NCI-H2227 treated with DMSO at 0.1 percent for 48 hours (cell line): ENCODE results near the gene SARS2.
A peak's percentile ranks its signal among the peaks of the same experiment; 100 is the strongest.

Experiments used
- DNase-seq: peaks from one replicate; lab custom pipeline; 2025; lab: John Stamatoyannopoulos, UW

Gene SARS2

GRCh38 chr19:38917921-38918491 lies 12.6 kb downstream of the SARS2 start:
- no peak for DNase-seq

- no peak for DNase-seq
Observed at GRCh38 chr19:38917516-38917915, 13.0 kb downstream of the SARS2 start.

DNA sequence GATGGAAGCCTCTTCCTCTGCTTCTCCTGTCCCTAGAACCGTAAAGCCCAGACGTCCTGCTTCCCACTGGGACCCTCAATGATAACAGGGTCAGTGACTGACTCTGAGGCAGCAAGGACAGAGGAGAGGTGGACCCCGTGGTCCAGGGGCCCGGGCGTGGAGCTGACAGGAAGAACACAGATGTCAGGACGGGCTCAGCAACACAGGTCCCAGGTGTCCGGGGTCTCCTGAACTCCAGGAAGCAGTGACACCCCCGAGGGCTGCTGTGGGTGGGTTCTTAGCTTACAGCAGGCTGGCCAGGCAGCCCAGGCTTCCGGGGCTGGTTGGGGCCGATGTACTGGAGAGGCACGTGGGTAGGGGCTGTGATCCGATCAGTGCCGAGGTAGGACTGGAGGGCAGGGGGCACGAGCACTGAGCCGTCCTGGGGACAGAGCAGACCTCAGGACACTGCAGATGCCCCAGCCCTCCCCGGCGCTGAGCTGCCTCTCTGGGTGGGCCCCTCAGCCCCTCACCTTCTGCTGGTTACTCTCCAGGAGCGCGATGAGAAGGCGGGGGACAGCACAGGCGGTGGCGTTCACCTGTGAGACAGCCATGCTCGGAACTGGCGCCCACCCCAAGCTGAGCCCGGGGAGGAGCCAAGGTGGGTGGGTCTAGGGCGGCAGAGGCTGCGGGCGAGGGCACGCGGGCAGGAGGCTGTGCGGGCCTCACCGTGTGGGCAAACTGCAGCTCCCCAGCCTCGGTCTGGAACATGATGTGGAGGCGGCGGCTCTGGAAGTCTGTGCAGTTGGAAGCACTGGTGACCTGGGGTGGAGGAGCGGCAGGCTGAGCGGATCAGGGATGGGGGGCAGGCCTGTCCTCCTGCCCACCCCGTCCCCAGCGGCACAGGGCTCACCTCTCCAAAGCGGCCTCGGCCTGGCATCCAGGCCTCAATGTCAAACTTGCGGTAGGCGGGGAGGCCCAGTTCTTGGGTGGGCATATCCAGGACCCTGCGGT lies 14.9 kb downstream of the SARS2 start:
- DNase-seq: no peak

DNA sequence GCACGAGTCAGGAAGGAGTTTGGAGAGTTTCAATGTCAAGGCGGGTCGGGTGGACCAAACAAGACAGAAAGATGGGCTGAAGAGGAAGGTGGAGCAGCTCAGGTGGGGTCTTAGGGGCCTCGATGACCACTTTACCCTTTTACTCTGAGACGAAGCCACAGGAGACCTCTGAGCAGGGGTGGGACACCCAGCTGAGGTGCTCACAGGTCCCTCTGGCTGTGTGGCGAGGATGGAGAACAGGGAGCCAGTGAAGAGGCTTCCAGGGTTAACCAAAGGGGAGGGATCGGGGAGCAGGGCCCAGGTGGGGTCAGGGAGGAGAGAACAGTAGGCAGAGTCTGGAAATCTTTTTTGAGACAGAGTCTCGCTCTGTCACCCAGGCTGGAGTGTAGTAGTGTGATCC lies 16.6 kb downstream of the SARS2 start:
- no peak for DNase-seq

- no peak for DNase-seq
Observed at GRCh38 chr19:38912600-38913514, 17.7 kb downstream of the SARS2 start.

GRCh38 chr19:38911388-38912001 lies 19.1 kb downstream of the SARS2 start:
- no peak for DNase-seq

DNA sequence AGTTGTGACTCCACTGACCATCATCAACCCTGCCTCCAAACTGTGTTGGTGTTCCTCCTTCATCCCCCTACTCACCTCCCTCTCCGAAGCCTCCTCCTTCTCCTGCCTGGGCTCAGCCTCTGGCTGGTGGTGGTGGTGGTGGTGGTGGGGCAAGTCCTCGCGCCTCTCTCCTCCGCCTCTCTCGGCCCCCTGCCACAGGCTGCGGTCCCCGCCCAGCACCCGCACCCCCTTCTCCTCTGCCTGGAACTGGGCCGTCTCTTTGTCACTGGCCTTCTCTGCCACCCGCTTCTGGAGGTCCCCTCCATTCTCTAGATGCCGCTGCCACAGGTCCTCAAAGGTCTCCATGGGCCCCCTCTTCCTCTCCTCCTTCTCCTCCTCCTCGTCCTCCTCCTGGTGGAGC lies 20.1 kb downstream of the SARS2 start:
- no peak for DNase-seq

GRCh38 chr19:38908911-38909310 lies 21.7 kb downstream of the SARS2 start:
- DNase-seq: no peak

- no peak for DNase-seq
Observed at GRCh38 chr19:38907670-38908069, 22.9 kb downstream of the SARS2 start.

DNA sequence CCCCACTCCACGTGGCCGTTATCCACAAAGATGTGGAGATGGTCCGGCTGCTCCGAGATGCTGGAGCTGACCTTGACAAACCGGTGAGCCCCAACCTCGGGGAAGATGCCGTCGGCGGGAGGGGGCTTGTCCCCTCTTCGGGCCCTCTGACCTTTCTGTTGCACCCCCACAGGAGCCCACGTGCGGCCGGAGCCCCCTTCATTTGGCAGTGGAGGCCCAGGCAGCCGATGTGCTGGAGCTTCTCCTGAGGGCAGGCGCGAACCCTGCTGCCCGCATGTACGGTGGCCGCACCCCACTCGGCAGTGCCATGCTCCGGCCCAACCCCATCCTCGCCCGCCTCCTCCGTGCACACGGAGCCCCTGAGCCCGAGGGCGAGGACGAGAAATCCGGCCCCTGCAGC lies 23.3 kb downstream of the SARS2 start:
- no peak for DNase-seq

DNA sequence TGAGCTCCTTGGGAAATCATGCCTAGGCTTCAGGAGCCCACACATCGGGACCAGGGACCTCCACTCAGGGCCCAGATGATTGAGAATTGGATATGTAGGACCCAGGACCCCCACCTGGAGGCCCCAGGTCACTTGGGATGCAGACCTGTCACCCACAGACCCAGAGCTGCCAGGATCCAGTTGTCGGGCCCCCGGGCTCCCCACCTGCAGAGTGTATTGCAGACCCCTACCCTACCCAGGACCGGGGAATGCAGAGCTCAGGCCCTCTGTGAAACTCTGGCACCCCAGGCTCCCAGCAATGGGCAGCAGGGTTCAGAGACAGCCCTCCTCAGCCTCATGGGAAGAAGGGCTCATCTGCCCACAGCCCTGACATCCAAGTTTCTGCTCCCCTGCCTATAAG lies 24.9 kb downstream of the SARS2 start:
- DNase-seq: no peak

GRCh38 chr19:38904581-38905539 lies 25.7 kb downstream of the SARS2 start:
- no peak for DNase-seq

DNA sequence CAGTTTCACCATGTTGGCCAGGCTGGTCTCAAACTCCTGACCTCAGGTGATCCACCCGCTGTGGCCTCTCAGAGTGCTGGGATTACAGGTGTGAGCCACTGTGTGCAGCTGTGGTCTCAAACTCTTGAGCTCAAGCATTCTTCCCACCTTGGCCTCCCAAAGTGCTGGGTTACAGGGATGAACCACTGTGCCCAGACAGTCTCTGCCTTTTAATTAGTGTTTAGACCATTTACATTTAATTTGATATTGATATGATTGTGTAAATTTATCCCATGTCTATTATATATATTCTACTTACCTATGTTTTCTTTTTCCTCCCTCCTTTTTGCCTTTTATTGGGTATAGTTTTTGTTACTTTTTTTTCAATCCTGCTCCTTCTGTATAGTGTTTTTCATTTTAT lies 28.9 kb downstream of the SARS2 start:
- no peak for DNase-seq

GRCh38 chr19:38900743-38901190 lies 29.8 kb downstream of the SARS2 start:
- peak; percentile 58 for DNase-seq

DNA sequence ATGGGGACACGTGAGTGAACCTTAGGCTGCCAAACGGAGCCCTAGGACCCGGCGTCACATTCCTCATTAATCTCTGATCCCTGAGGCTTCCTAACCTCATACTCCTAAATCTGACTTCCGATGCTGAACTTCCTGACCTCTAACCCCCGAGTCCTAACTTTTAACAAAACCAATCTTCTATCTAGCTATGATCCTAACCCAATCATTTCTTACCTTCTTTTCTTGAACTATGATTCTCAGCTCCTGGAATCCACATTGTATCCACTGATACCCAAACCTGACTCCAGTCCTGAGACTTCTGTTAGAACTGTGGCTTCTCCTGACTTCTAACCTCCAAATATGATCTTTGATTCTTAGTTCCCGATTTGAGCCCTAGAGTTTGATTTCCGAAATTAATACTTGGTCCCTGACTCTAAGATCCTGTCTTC lies 30.3 kb downstream of the SARS2 start:
- no peak for DNase-seq

DNA sequence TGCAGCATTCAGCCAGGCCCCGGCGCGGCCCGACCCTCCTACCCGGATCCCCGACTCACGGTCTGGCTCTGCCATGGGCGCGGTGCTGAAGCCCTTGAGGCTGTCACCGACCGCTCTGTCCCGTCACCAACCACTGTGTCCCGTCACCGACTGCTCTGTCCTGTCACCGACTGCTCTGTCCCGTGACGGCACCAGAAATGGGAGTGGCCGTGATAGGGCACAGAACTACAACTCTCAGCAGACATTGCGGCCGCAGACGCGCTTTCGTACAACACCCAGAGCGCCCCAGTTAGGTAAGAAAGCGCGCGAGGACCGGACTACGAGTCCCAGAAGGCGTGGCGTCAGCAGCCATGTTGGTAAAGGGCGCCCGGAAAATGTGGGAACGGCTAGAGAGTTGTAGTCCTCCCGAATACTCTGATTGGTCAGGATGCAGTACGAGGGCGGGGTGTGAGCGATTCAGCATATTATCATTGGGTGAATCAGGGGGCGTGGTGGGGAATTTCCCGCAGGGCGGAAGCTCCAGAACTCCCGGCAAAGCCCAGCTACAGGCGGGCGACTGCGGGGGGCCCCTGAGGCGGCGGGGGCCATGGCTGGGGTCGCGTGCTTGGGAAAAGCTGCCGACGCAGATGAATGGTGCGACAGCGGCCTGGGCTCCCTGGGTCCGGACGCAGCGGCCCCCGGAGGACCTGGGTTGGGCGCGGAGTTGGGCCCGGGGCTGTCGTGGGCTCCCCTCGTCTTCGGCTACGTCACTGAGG lies 30.9 kb downstream of the SARS2 start, which contains the start of the genes NFKBIB and SIRT2:
TSS of gene NFKBIB (plus strand) at position 523 of the 755 bp plus-strand sequence. CDS start at position 587, 64 bp downstream.
TSS of gene SIRT2 (minus strand) at position 172 of the 755 bp plus-strand sequence. CDS start at position 75, 97 bp downstream.
- peak; percentile 100 for DNase-seq

DNA sequence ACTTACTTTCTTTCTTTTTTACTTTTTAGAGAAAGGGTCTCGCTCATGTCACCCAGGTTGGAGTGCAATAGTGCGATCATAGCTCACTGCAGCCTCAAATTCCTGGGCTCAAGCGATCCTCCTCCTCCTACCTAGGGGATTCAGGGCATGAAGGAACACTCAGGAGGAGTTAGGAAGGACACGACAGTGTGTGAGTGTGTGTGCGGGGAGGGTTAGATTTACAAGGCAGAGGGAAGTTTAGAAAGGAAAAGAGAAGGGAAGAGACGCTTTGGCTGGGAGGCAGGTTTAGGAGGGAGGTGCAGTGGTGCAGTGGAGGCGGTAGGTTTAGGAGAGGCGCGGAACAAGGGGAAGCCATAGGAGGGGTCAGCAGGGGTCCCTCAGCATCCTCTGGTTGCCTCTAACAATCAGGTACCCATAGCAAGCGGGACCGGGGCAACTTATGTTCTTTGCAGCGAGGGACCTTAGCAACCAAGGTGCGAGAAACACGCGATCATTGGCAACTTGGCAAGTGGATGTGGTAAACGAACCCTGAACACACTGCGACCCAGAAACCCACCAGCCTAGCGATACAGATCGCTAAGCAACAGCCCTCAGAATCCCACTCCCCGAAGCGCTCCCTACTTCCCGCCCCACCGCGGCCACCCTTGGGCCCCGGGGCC lies 31.6 kb downstream of the SARS2 start:
- DNase-seq: peak; percentile 56

- DNase-seq: no peak
Observed at GRCh38 chr19:38894968-38895367, 35.6 kb downstream of the SARS2 start.

- no peak for DNase-seq
Observed at GRCh38 chr19:38893341-38893771, 37.2 kb downstream of the SARS2 start.
